GM19035 (cell line): Measurements from ENCODE around the gene CNOT11.
A peak's percentile ranks its signal among the peaks of the same experiment; 100 is the strongest.

Experiments used
- ATAC-seq: cut with Tn5 transposase; IDR thresholded peaks from one replicate; pipeline ENCODE4 v1.9.1; 2021; ENCODE audit not compliant: unreplicated experiment

The CNOT11 gene

GRCh38 chr2:101274142-101274541 lies 21.5 kb downstream of the CNOT11 start:
- no peak for ATAC-seq

- ATAC-seq: no peak
These were observed 24.4 kb downstream of the CNOT11 start for GRCh38 chr2:101277111-101277510.

GRCh38 chr2:101278925-101279324 lies 26.2 kb downstream of the CNOT11 start:
- ATAC-seq: no peak

GRCh38 chr2:101281482-101281881 lies 28.8 kb downstream of the CNOT11 start:
- no peak for ATAC-seq

- ATAC-seq: no peak
These were observed 30.3 kb downstream of the CNOT11 start for GRCh38 chr2:101282980-101283379.

- ATAC-seq: no peak
These were observed 34.0 kb downstream of the CNOT11 start for GRCh38 chr2:101286684-101287083.

- ATAC-seq: no peak
These were observed 34.6 kb downstream of the CNOT11 start for GRCh38 chr2:101287303-101287702.

- no peak for ATAC-seq
These were observed 38.0 kb downstream of the CNOT11 start for GRCh38 chr2:101290711-101291110.

- ATAC-seq: no peak
These were observed 39.3 kb downstream of the CNOT11 start for GRCh38 chr2:101291973-101292372.

GRCh38 chr2:101293544-101293943 lies 40.9 kb downstream of the CNOT11 start:
- ATAC-seq: no peak

- no peak for ATAC-seq
These were observed 42.2 kb downstream of the CNOT11 start for GRCh38 chr2:101294861-101295260.

- ATAC-seq: no peak
These were observed 43.2 kb downstream of the CNOT11 start for GRCh38 chr2:101295895-101296294.

GRCh38 chr2:101296371-101296770 lies 43.7 kb downstream of the CNOT11 start:
- no peak for ATAC-seq

- ATAC-seq: no peak
These were observed 44.7 kb downstream of the CNOT11 start for GRCh38 chr2:101297383-101297782.

GRCh38 chr2:101299604-101300003 lies 46.9 kb downstream of the CNOT11 start:
- no peak for ATAC-seq

- no peak for ATAC-seq
These were observed 47.5 kb downstream of the CNOT11 start for GRCh38 chr2:101300164-101300563.

GRCh38 chr2:101300836-101301235 lies 48.1 kb downstream of the CNOT11 start:
- ATAC-seq: no peak

GRCh38 chr2:101302016-101302415 lies 49.3 kb downstream of the CNOT11 start:
- no peak for ATAC-seq

GRCh38 chr2:101303688-101304087 lies 51.0 kb downstream of the CNOT11 start:
- ATAC-seq: no peak

GRCh38 chr2:101305035-101305434 lies 52.3 kb downstream of the CNOT11 start:
- ATAC-seq: no peak

GRCh38 chr2:101305492-101306078 lies 52.9 kb downstream of the CNOT11 start:
- no peak for ATAC-seq

GRCh38 chr2:101306410-101306809 lies 53.7 kb downstream of the CNOT11 start:
- ATAC-seq: peak; percentile 3

GRCh38 chr2:101307503-101307902 lies 54.8 kb downstream of the CNOT11 start:
- no peak for ATAC-seq
